ENCODE data around the gene CLSTN2. TPM values are rescaled to one million over a fixed set of nuclear protein-coding genes. Genes with fewer than 3 reads are reported as not detected.

Gene CLSTN2
- total RNA-seq, 1 donor from 2014 or later: not detected

DNA sequence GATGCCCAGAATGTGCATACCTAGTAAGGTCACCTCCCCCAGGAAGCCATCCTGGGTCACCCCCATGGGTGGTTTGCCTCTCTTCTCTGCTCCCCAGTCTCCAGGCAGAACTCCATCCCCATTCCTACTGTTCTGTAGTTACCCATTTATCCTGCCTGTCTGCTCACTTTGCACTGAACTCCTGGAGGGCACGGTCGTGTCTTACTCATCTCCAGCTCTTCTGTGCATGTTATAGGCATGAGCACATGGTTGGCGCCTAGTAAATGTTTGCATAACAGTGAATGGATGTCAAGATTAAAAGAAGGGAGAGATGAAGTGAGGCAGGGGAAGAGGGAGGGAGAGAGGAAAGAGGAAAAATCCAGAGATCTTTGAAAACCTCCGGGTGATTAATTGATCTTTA is 534.5 kb downstream of the CLSTN2 start:
- H3K27ac Mint-ChIP-seq: no peak overlapping the region
- no peaks in the 10 kb centered on the region for H3K36me3 Mint-ChIP-seq (ENCODE audit: low read depth)
- H3K4me3 Mint-ChIP-seq: no peak overlapping the region
- H3K9me3 Mint-ChIP-seq: no peaks in the 10 kb centered on the region
- intact Hi-C loops (cut with micrococcal nuclease): no loop called here
- H3K27me3 Mint-ChIP-seq: peaks cover 3% of the 10 kb centered on the region
- no peak for DNase-seq
- H3K4me1 Mint-ChIP-seq: peaks cover 4% of the 10 kb centered on the region

DNA sequence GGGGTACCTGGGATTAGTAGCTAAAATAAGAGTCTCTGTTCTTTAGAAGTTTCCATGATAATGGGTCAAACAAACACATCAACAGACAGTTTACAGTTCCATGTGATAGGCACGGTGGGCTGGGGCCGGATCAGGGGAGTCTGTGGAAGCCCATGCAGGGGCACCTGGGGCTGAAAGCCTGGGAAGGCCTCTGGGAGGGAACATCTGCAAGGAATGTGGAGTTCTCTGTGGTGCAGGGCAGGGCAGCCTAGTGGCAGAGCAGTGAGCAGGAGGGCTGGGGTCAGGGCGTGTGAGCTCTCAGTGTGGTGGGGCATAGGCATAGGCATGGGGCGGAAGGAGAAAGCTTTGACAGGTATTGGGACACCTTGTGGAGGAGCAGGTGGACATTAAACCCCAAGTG is 535.2 kb downstream of the CLSTN2 start:
- H3K36me3 Mint-ChIP-seq (ENCODE audit: low read depth): no peaks in the 10 kb centered on the region
- DNase-seq: no peak
- no peak overlapping the region for H3K27ac Mint-ChIP-seq
- no peaks in the 10 kb centered on the region for H3K9me3 Mint-ChIP-seq
- no peak overlapping the region for H3K4me3 Mint-ChIP-seq
- peaks cover 4% of the 10 kb centered on the region for H3K4me1 Mint-ChIP-seq
- intact Hi-C loops (cut with micrococcal nuclease): no loop called here
- H3K27me3 Mint-ChIP-seq: peaks cover 3% of the 10 kb centered on the region

- intact Hi-C loops (cut with micrococcal nuclease): no loop called here
- Mint-ChIP-seq H3K4me3 (no peak overlapping the region), H3K4me1 (peaks cover 4% of the 10 kb centered on the region), H3K36me3 (ENCODE audit: low read depth) (no peaks in the 10 kb centered on the region), H3K9me3 (no peaks in the 10 kb centered on the region), H3K27ac (no peak overlapping the region), H3K27me3 (peaks cover 3% of the 10 kb centered on the region)
- no peak for DNase-seq
Measured at GRCh38 chr3:140470962-140471361, 536.0 kb downstream of the CLSTN2 start.

DNA sequence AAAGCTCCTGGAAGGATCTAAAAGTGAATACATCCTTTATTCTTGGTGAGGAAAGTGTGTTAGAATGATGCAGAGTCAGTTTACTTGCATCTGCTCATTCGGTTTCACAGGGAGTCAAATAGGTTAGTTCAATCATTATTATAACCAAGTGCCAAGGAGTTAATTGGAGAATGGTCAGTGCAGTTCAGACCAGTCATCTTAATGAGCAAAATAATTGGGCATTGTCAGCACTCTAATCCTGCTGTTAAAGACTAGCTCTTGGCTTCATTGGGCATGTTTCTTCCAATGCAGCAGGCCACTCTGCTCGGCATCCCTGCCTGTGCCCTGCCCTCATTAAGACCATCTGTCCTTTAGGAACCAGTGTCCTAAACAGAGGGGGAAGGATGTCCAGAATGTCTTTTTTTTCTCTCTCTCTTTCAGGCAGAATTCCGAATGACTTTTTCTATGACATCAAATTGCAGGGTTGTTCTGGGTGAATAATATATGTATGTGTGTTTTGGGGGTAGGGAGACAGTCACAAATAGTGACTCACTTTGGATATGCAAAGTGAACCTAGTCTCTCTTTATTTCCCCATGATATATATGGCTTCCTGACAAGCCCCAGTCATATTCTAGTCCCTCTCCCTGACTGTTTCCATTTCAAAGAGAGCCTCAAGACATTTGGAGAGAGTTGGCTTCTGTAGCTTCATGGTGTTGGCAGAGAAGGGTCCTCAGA is 537.5 kb downstream of the CLSTN2 start:
- Mint-ChIP-seq H3K4me1 (peaks cover 2% of the 10 kb centered on the region), H3K27me3 (peaks cover 3% of the 10 kb centered on the region), H3K4me3 (no peak overlapping the region), H3K36me3 (ENCODE audit: low read depth) (no peaks in the 10 kb centered on the region), H3K9me3 (no peaks in the 10 kb centered on the region), H3K27ac (no peak overlapping the region)
- intact Hi-C loops (cut with micrococcal nuclease): no loop called here
- DNase-seq: no peak

DNA sequence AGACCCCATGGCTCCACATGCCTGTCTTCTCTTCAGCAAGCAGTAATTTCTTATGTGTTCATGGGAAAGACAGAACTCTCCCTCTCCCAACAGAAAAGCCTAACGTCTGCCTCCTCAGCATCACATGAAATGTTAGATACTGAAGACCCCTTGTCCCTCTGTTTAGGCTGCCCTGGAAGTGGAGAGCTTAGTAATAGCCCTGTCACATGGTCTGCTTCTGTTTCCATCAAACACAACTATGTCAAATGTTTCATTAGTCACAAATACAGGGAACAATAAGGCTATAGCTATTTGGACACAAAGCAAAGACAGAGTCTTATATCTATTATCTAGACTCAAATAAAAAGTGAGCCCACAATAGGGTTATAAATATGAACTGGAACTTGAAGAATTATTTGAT is 552.6 kb downstream of the CLSTN2 start:
- H3K27me3 Mint-ChIP-seq: no peaks in the 10 kb centered on the region
- H3K4me1 Mint-ChIP-seq: no peaks in the 10 kb centered on the region
- no peak overlapping the region for H3K4me3 Mint-ChIP-seq
- H3K27ac Mint-ChIP-seq: no peak overlapping the region
- intact Hi-C loops (cut with micrococcal nuclease): no loop called here
- no peak for DNase-seq
- H3K9me3 Mint-ChIP-seq: peaks cover 5% of the 10 kb centered on the region
- H3K36me3 Mint-ChIP-seq (ENCODE audit: low read depth): no peaks in the 10 kb centered on the region

DNA sequence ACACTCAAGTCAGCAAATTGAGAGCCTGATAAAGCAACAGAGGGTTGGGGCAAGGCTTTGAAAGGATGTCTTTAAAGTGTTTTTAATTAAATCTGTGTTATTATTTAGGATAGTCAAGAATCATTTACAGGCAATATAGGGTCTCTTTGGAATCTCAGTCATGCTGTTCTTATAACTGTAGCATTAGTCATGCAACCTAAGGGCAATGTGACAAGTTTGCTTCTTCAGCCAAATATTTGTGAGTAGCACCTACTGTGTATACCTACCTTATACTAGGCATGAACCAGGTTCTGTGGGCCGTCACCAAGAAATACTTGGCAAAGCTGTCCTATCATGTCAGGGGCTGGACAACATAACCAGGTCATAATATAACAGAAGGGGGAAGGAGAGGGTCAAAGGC is 558.3 kb downstream of the CLSTN2 start:
- H3K4me3 Mint-ChIP-seq: no peak overlapping the region
- H3K36me3 Mint-ChIP-seq (ENCODE audit: low read depth): no peaks in the 10 kb centered on the region
- H3K27me3 Mint-ChIP-seq: no peaks in the 10 kb centered on the region
- intact Hi-C loops (cut with micrococcal nuclease): no loop called here
- H3K9me3 Mint-ChIP-seq: no peaks in the 10 kb centered on the region
- H3K27ac Mint-ChIP-seq: no peak overlapping the region
- no peaks in the 10 kb centered on the region for H3K4me1 Mint-ChIP-seq
- no peak for DNase-seq

GRCh38 chr3:140494970-140495369 is 560.0 kb downstream of the CLSTN2 start:
- intact Hi-C loops (cut with micrococcal nuclease): no loop called here
- Mint-ChIP-seq H3K4me3 (no peak overlapping the region), H3K9me3 (no peaks in the 10 kb centered on the region), H3K27ac (no peak overlapping the region), H3K4me1 (no peaks in the 10 kb centered on the region), H3K27me3 (no peaks in the 10 kb centered on the region), H3K36me3 (ENCODE audit: low read depth) (no peaks in the 10 kb centered on the region)
- DNase-seq: no peak

- no peaks in the 10 kb centered on the region for H3K36me3 Mint-ChIP-seq (ENCODE audit: low read depth)
Measured at GRCh38 chr3:140497331-140497730, 562.3 kb downstream of the CLSTN2 start.

GRCh38 chr3:140499114-140499757 is 564.3 kb downstream of the CLSTN2 start:
- intact Hi-C loops (cut with micrococcal nuclease): no loop called here
- Mint-ChIP-seq H3K27me3 (peaks cover 2% of the 10 kb centered on the region), H3K36me3 (ENCODE audit: low read depth) (no peaks in the 10 kb centered on the region), H3K4me3 (no peak overlapping the region), H3K27ac (no peak overlapping the region), H3K9me3 (no peaks in the 10 kb centered on the region), H3K4me1 (no peaks in the 10 kb centered on the region)
- no peak for DNase-seq

More at GRCh38 chr3:140497331-140497730, 562.3 kb downstream of the CLSTN2 start:
- no peaks in the 10 kb centered on the region for H3K4me1 Mint-ChIP-seq
- intact Hi-C loops (cut with micrococcal nuclease): no loop called here
- peaks cover 2% of the 10 kb centered on the region for H3K27me3 Mint-ChIP-seq
- no peak for DNase-seq
- H3K27ac Mint-ChIP-seq: no peak overlapping the region
- no peak overlapping the region for H3K4me3 Mint-ChIP-seq
- H3K9me3 Mint-ChIP-seq: no peaks in the 10 kb centered on the region

DNA sequence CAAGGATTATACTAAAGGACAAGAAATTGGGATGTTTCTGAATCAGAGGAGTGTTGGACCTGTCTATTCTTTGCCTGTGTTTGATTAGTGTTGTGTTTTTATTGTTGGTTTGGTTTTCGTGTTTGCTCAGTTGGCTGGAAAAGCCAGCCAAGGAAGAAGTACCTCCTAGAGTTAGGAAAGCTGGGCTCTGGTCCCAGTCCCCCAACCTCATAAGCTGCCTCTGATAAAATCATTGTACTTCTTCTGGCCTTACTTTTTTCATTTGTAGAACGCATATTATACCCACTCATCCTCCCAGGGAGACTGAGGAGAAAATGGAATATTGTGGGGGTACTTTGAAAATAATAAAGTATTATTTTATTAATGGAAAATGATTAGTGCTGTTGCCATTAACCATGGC is 565.5 kb downstream of the CLSTN2 start:
- no peak overlapping the region for H3K27ac Mint-ChIP-seq
- DNase-seq: no peak
- H3K9me3 Mint-ChIP-seq: no peaks in the 10 kb centered on the region
- H3K27me3 Mint-ChIP-seq: peaks cover 2% of the 10 kb centered on the region
- intact Hi-C loops (cut with micrococcal nuclease): no loop called here
- no peak overlapping the region for H3K4me3 Mint-ChIP-seq
- H3K36me3 Mint-ChIP-seq (ENCODE audit: low read depth): no peaks in the 10 kb centered on the region
- H3K4me1 Mint-ChIP-seq: no peaks in the 10 kb centered on the region

GRCh38 chr3:140501061-140501769 is 566.2 kb downstream of the CLSTN2 start:
- intact Hi-C loops (cut with micrococcal nuclease): no loop called here
- H3K27me3 Mint-ChIP-seq: peaks cover 2% of the 10 kb centered on the region
- no peak for DNase-seq
- no peak overlapping the region for H3K27ac Mint-ChIP-seq
- H3K9me3 Mint-ChIP-seq: no peaks in the 10 kb centered on the region
- no peaks in the 10 kb centered on the region for H3K4me1 Mint-ChIP-seq
- H3K4me3 Mint-ChIP-seq: no peak overlapping the region
- no peaks in the 10 kb centered on the region for H3K36me3 Mint-ChIP-seq (ENCODE audit: low read depth)

- Mint-ChIP-seq H3K36me3 (ENCODE audit: low read depth) (no peaks in the 10 kb centered on the region), H3K4me3 (no peak overlapping the region), H3K27me3 (peaks cover 2% of the 10 kb centered on the region), H3K9me3 (no peaks in the 10 kb centered on the region), H3K27ac (no peak overlapping the region), H3K4me1 (no peaks in the 10 kb centered on the region)
- intact Hi-C loops (cut with micrococcal nuclease): no loop called here
- no peak for DNase-seq
Measured at GRCh38 chr3:140501770-140502364, 566.9 kb downstream of the CLSTN2 start.

DNA sequence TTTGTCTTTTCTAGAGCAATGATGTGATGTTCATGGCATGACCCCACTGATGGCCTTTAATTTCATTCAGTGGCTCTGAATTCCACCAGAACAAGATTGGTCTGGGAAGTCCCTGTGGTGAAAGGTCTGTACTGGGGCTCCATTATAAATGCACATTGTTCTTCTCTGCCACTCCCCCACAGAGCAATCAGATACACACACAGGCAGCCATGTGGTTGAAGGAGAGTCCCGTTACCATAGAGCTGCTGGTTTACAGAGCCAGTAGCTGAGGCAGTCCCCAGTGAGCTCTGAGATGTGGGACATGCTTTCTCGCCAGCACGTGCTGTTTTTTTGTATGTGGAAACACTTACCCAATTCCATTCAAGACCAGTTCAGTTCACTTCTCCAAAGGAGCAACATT is 570.2 kb downstream of the CLSTN2 start:
- Mint-ChIP-seq H3K9me3 (no peaks in the 10 kb centered on the region), H3K27me3 (peaks cover 2% of the 10 kb centered on the region), H3K4me3 (no peak overlapping the region), H3K27ac (no peak overlapping the region), H3K4me1 (no peaks in the 10 kb centered on the region), H3K36me3 (ENCODE audit: low read depth) (no peaks in the 10 kb centered on the region)
- intact Hi-C loops (cut with micrococcal nuclease): no loop called here
- no peak for DNase-seq

GRCh38 chr3:140505876-140506275 is 570.9 kb downstream of the CLSTN2 start:
- H3K4me3 Mint-ChIP-seq: no peak overlapping the region
- no peak overlapping the region for H3K27ac Mint-ChIP-seq
- no peaks in the 10 kb centered on the region for H3K36me3 Mint-ChIP-seq (ENCODE audit: low read depth)
- H3K9me3 Mint-ChIP-seq: no peaks in the 10 kb centered on the region
- peaks cover 2% of the 10 kb centered on the region for H3K27me3 Mint-ChIP-seq
- intact Hi-C loops (cut with micrococcal nuclease): no loop called here
- no peaks in the 10 kb centered on the region for H3K4me1 Mint-ChIP-seq
- DNase-seq: no peak
